Ecto neural progenitor cell (in vitro differentiated cells): Measurements from ENCODE around the gene SPCS3.
A peak's percentile ranks its signal among the peaks of the same experiment; 100 is the strongest.
"Not testable (repeated sequence)": the region's sequence is repeated elsewhere in the genome, so short reads cannot be mapped to it uniquely, and the experiment has no call there.

Source experiments
- DNase-seq: peaks from one replicate; pipeline ENCODE4 v3.0.0-alpha.2; 2018; ENCODE audit warnings: low spot score

SPCS3 gene

DNA sequence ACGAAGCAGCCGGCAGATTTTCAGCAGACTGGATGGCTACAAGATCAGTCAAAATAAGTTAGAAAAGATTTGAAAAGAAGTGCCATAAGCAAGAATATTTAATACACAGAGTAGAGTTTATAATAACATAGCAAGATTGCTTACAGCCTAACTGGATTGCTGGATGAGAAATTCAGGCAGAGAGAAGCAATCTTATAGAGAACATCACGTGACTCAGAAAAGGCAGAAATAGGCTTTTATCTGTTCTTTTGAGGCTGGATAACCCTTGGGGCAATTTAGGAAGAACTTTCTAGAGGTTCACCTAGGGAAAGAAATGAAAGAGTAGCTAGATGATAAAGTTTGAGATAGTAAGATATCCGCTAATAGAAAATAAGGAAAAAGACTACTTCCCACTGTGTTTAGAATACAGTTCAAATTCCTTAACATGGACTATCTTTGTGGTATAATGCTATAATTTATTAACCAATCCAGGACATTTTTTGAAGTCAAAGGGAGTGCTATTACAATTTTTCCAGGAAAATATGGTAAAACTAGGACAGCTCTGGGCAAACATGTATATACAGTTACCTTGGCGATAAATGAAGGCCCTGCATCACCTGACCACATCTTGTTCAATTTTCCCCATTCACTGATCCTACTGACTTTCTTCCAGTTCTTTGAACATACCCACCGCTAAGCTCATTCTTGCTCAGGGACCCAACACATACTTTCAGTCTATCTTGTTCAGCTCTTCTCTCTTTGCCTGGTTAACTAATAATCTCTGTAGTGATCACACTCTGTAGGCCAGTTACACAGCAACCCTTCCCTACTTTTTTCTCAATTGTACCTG is 12.7 kb upstream of the SPCS3 start:
- no peak for DNase-seq

GRCh38 chr4:176307666-176307930 is 12.2 kb upstream of the SPCS3 start:
- no peak for DNase-seq

GRCh38 chr4:176308441-176308840 is 11.3 kb upstream of the SPCS3 start:
- DNase-seq, result no peak

- no peak for DNase-seq
These were observed 10.7 kb upstream of the SPCS3 start for GRCh38 chr4:176309046-176309445.

GRCh38 chr4:176309772-176310171 is 10.0 kb upstream of the SPCS3 start:
- DNase-seq, result no peak

GRCh38 chr4:176313596-176314336 is 6.0 kb upstream of the SPCS3 start:
- no peak for DNase-seq

DNA sequence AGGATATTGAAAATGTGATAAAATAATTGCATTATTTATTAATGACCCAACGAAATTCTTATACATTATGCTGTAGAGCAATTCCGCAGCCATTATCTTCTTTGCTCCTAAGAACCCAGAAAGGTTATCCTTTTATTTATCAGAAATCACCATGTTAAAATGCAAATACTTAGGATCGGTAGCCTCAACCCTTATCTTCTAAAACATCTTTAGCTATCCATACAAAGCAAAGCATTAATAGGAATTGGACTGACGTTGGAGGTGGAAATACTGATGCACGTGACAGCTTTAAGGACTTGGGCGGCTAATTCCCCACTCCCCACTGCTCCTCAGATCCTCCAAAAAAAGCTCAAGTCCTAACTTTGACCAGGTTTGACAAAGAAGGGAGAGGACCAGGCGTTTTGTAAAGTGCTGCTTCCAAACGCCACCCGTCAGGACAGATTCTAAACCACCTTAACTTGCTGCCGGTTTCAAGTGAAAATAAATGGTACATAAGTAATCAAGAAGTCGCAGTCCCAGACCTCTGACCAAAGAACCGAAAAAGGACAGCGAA is 539 bp upstream of the SPCS3 start:
- DNase-seq, result no peak

DNA sequence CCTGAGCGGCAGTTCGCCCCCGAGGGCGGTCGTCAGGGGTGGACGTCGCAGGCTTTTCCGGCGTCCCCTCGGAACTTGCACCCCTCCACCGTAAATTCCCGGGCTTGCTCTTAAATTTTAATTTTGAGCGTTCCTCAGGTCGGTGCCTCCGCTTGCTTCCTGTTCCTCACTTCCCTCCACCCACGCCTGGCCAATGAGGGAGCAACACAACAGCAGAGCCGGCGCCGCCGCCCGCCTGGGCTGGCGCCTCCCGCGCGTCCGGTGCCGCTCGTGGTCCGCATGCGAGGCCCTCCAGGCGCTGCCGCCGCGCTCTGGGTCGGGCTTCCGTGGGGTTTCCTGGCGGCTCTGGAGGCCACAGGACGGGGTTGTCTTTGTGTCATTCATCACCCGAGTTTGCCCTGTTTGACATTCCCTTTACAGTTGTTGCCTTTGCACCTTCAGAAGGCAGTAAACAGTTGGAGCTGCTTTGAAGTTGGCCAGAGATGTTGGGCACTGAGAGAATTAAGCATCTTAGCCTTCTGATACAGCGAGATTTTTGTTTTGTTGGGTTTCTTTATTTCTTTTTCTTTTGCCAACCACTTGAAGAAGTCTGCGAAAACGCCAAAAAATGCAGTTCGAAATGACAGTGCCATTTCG is 692 bp downstream of the SPCS3 start:
- peak; percentile 79 for DNase-seq

DNA sequence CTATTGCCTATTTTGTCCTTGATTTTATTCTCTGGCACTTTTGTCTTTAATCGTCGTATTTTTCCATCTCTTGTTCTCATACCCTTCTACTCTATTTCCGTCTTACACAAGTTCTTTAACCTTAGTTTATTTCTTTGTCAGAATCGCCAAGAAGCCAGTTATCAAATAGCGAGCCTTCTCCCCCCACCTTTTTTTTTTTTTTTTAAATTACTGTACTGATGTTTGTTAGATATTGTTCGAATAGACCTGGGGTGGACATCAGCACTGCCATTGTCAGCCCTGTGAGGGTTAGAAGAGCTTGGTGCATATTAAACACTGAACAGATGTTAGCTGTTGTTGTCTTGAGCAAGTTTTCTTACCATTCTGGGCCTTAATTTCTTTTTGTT is 1.2 kb downstream of the SPCS3 start:
- no peak for DNase-seq

- no peak for DNase-seq
These were observed 1.8 kb downstream of the SPCS3 start for GRCh38 chr4:176321589-176321988.

GRCh38 chr4:176323511-176324160 is 3.9 kb downstream of the SPCS3 start:
- DNase-seq, result no peak

DNA sequence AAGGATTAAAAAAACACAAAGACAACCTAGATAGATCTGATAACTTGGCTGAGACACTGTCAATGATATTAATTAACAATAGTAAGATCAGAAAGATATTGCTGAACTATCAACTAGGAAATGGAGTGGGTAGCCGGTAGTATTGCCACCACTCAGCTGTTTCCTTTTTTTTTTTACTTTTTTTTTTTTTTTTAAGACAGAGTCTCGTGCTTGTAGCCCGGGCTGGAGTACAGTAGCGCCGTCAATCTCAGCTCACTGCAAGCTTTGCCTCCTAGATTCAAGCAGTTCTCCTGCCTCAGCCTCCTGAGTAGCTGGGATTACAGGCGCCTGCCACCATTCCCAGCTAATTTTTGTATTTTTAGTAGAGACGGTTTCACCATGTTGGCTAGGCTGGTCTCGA is 5.1 kb downstream of the SPCS3 start:
- not testable (repeated sequence) for DNase-seq

GRCh38 chr4:176333076-176333475 is 13.3 kb downstream of the SPCS3 start:
- DNase-seq, result no peak

DNA sequence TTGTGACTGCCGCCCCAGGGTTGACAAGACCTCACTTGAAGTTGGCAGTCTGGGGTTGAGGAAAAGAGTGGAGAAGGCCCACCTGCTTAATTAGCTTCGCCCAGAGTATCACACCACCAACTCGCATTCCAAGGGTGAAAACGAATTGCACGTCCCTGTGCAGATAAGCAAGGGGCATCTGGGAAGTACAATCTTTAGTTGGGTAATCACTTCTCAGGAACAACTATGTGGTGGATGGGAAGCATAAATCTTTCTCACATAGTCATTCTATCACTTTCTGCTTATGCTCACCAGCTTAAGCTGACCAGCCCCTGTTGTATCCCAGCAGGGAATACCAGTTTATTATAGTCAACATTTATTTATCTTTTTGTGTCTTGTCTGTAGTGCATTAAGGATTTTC is 14.3 kb downstream of the SPCS3 start:
- no peak for DNase-seq

GRCh38 chr4:176335421-176335820 is 15.7 kb downstream of the SPCS3 start:
- DNase-seq, result no peak

- no peak for DNase-seq
These were observed 20.4 kb downstream of the SPCS3 start for GRCh38 chr4:176339936-176340761.

GRCh38 chr4:176340871-176341685 is 21.3 kb downstream of the SPCS3 start:
- no peak for DNase-seq

DNA sequence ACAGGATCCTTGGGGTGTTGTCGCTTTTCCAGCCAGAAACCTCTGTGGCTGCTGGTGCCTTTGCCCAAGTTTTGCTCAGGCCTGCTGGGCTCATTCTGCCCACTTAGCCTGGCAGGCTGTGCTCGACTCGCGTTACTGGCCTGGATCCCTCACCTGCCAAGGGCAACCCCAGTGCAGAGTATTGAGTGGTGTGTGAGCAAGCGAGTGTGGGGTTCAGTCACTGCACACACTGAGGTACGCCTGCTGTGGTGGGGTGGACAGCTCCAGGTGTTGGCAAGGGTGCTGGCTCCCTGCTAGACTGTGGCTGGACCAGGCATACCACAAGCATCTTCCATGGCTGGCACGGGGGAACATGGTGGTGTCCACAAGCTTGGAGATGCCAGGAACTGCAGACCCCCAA is 22.6 kb downstream of the SPCS3 start:
- no peak for DNase-seq

DNA sequence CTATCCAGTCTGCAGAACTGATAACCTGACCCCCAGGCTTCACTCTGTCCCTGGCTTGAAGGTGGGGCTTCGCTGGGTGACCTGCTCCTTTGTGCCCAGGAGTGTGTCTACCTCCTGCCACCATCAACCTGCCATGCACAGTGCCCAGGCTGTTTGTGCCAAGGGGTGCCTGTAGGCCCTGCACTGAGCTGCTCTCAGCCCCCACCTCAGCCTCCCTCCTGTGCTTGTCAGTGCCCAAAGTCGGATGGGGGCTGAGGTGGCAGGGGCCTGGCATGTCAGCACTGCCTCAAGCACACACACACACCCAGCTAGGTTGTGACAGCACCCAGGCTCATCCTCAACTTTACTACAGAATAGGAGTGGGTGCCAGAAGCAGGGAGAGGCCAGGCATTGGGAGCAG is 23.5 kb downstream of the SPCS3 start:
- no peak for DNase-seq

GRCh38 chr4:176345346-176345745 is 25.6 kb downstream of the SPCS3 start:
- not testable (repeated sequence) for DNase-seq

GRCh38 chr4:176346836-176347235 is 27.1 kb downstream of the SPCS3 start:
- DNase-seq, result not testable (repeated sequence)
